ENCODE data around the gene TARS2.

TARS2 gene

DNA sequence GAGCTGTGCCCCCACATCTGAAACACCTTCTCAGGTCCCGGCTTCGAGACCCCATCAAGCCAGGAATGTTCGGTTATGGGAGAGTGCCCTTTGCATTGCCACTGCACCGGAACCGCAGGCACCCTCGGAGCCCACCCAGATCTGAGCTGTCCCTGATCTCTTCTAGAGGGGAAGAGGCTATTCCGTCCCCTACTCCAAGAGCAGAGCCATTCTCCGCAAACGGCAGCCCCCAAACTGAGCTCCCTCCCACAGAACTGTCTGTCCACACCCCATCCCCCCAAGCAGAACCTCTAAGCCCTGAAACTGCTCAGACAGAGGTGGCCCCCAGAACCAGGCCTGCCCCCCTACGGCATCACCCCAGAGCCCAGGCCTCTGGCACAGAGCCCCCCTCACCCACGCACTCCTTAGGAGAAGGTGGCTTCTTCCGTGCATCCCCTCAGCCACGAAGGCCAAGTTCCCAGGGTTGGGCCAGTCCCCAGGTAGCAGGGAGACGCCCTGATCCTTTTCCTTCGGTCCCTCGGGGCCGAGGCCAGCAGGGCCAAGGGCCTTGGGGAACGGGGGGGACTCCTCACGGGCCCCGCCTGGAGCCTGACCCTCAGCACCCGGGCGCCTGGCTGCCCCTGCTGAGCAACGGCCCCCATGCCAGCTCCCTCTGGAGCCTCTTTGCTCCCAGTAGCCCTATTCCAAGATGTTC, 66.3 kb downstream of the TARS2 start:
- FAIRE-seq: no peak
- no peak for DNase-seq (ENCODE audit: extremely low spot score, insufficient read length, low read depth)

DNA sequence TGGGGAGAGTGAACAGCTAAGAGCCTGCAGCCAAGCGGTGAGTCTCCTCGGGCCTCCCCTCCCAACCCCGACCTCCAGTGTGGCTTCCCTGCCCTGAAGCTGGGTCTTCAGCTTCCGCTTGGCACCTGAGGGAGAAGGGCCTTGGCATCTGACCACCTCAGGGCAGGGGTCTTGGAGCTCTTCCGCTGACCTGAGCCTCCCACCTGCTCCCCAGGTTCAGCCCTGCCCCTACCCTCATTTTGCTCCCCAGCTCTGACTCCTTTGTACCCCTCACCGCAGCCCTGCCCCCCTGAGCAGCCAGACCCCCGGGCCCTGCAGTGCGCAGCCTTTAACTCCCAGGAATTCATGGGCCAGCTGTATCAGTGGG, 66.8 kb downstream of the TARS2 start:
- FAIRE-seq (no peak), DNase-seq (ENCODE audit: extremely low spot score, insufficient read length, low read depth) (no peak)

DNA sequence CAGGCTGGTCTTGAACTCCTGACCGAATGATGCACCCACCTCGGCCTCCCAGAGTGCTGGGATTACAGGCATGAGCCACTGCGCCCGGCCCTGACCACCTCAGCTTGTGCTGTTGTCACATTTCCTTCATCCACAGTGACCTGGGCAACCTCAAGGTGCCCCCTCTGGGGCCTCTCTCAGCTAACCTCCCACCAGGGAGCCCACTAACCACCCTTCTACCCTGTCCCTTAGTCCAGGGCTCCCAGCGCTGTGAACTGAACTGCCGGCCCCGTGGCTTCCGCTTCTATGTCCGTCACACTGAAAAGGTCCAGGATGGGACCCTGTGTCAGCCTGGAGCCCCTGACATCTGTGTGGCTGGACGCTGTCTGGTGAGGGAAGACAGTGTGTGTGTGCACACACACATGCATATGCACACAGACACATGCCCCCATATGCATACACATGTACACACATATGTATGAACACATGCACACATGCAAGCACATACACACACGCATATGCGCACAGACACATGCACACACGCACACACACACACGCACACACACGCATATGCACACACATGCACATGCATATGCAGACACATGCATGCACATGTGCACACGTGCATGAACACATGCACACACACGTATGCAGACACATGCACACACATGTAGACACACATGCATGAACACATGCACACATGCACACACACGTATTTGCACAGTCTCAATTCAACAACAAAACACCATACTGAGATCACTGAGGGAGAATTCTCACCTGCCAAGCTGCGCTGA, 68.2 kb downstream of the TARS2 start:
- no peak for FAIRE-seq
- no peak for DNase-seq (ENCODE audit: extremely low spot score, insufficient read length, low read depth)

DNA sequence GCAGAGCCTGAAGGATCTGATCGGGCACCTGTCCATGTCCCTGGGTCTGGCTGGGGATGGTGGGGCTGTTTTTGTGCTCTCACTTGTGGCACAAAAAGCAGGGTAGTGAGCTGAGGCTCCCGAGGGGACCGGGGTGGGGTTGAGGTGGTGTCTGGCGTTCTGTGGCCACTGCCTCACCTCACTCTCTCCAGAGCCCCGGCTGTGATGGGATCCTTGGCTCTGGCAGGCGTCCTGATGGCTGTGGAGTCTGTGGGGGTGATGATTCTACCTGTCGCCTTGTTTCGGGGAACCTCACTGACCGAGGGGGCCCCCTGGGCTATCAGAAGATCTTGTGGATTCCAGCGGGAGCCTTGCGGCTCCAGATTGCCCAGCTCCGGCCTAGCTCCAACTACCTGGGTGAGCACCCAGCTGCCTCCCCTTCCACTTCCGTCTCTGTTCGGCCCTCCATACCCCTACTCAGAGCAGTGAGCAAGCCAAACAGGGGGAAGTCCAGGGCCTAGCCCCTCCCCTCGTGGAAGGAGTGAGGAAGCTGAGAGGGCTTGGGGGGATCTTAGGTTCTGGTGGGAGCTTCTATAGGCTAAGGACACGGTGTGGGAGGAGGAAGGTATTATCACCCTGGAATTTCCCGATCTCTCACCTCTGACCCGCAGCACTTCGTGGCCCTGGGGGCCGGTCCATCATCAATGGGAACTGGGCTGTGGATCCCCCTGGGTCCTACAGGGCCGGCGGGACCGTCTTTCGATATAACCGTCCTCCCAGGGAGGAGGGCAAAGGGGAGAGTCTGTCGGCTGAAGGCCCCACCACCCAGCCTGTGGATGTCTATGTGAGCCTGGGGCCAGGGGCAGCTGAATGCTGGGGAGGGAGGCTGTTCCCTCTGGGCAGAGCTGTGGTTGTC, 69.0 kb downstream of the TARS2 start:
- DNase-seq (ENCODE audit: extremely low spot score, insufficient read length, low read depth): no peak

DNA sequence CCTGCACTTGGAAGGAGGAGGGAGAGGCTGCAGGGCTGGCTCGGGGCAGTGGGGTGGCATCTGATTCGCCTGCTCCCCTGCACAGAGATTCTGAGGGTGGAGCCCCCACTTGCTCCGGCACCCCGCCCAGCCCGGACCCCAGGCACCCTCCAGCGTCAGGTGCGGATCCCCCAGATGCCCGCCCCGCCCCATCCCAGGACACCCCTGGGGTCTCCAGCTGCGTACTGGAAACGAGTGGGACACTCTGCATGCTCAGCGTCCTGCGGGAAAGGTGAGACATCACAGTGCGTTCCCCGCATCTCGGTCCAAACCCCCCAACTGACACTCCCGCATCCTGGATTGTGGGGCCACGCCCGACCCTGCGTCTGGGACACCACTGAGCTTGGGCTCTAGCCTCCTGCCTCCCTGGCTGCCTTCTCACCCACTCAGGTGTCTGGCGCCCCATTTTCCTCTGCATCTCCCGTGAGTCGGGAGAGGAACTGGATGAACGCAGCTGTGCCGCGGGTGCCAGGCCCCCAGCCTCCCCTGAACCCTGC, 69.9 kb downstream of the TARS2 start:
- FAIRE-seq (no peak), DNase-seq (ENCODE audit: extremely low spot score, insufficient read length, low read depth) (no peak)

More for the DNA sequence above, 69.0 kb downstream of the TARS2 start:
- no peak for FAIRE-seq

Data from GM18507 (cell line).